GM19468 (cell line): ENCODE results near the gene TUBD1.
"Not testable (repeated sequence)": the region's sequence is repeated elsewhere in the genome, so short reads cannot be mapped to it uniquely, and the experiment has no call there.

Experiments used
- ATAC-seq: cut with Tn5 transposase; IDR thresholded peaks from one replicate; pipeline ENCODE4 v1.9.1; 2021; ENCODE audit warnings: mild to moderate bottlenecking, moderate library complexity, moderate number of reproducible peaks; ENCODE audit not compliant: unreplicated experiment; ENCODE audit errors: extremely low read depth

The TUBD1 gene

GRCh38 chr17:59877965-59878364, 14.8 kb downstream of the TUBD1 start:
- ATAC-seq: no peak

GRCh38 chr17:59876107-59876506, 16.6 kb downstream of the TUBD1 start:
- ATAC-seq: no peak

- no peak for ATAC-seq
Measured at GRCh38 chr17:59874376-59874775, 18.4 kb downstream of the TUBD1 start.

- ATAC-seq: not testable (repeated sequence)
Measured at GRCh38 chr17:59873414-59873813, 19.3 kb downstream of the TUBD1 start.

GRCh38 chr17:59872351-59872750, 20.4 kb downstream of the TUBD1 start:
- no peak for ATAC-seq

- ATAC-seq: no peak
Measured at GRCh38 chr17:59870482-59870881, 22.3 kb downstream of the TUBD1 start.

GRCh38 chr17:59869941-59870218, 22.9 kb downstream of the TUBD1 start:
- ATAC-seq: no peak

GRCh38 chr17:59863616-59864015, 29.1 kb downstream of the TUBD1 start:
- ATAC-seq: no peak

- no peak for ATAC-seq
Measured at GRCh38 chr17:59859444-59860025, 33.2 kb downstream of the TUBD1 start.

GRCh38 chr17:59858932-59859331, 33.8 kb downstream of the TUBD1 start:
- no peak for ATAC-seq

- no peak for ATAC-seq
Measured at GRCh38 chr17:59858167-59858816, 34.5 kb downstream of the TUBD1 start.

- ATAC-seq: no peak
Measured at GRCh38 chr17:59856859-59857794, 35.6 kb downstream of the TUBD1 start.

- not testable (repeated sequence) for ATAC-seq
Measured at GRCh38 chr17:59853919-59854729, 38.6 kb downstream of the TUBD1 start.

GRCh38 chr17:59853168-59853918, 39.4 kb downstream of the TUBD1 start:
- ATAC-seq: peak; percentile 47

GRCh38 chr17:59852847-59853167, 39.9 kb downstream of the TUBD1 start:
- not testable (repeated sequence) for ATAC-seq

- no peak for ATAC-seq
Measured at GRCh38 chr17:59851439-59852375, 41.0 kb downstream of the TUBD1 start.

GRCh38 chr17:59850311-59850710, 42.4 kb downstream of the TUBD1 start:
- ATAC-seq: not testable (repeated sequence)

GRCh38 chr17:59848778-59849177, 44.0 kb downstream of the TUBD1 start:
- no peak for ATAC-seq

GRCh38 chr17:59848385-59848668, 44.4 kb downstream of the TUBD1 start:
- ATAC-seq: no peak
